Measurements from ENCODE around the gene SLC14A1. TPM values are rescaled to one million over a fixed set of nuclear protein-coding genes. Genes with fewer than 3 reads are reported as not detected.

SLC14A1 gene
- polyA plus RNA-seq, 1 donor from 2014 or later: not detected

DNA sequence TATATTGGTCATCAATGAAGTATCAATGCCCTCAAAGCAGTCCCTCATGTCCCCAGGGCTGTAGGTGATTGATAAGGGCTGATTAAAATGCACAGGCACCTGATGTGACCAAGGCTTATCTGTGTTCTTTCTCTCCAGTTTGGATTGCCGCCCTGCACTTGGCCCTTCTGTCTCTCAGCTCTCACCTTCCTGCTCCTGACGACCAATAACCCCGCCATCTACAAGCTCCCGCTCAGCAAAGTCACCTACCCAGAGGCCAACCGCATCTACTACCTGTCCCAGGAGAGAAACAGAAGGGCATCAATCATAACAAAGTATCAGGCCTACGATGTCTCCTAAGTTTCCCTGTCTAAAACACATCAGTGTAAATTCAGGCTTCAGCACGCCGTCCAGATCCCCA lies 41.8 kb upstream of the SLC14A1 start:
- TF ChIP-seq EP300 (conservative IDR thresholded peaks at IDR 0.05; ENCODE audit: poor library complexity, severe bottlenecking): no peak
- TF ChIP-seq EZH2 (IDR thresholded peaks at IDR 0.05; ENCODE audit: borderline replicate concordance, insufficient read depth, low read length, poor library complexity, severe bottlenecking): no peak
- no peak for TF ChIP-seq POLR2AphosphoS5 (IDR thresholded peaks at IDR 0.05)
- no peak for TF ChIP-seq RAD21 (conservative IDR thresholded peaks at IDR 0.05)
- TF ChIP-seq, protein P1, sequence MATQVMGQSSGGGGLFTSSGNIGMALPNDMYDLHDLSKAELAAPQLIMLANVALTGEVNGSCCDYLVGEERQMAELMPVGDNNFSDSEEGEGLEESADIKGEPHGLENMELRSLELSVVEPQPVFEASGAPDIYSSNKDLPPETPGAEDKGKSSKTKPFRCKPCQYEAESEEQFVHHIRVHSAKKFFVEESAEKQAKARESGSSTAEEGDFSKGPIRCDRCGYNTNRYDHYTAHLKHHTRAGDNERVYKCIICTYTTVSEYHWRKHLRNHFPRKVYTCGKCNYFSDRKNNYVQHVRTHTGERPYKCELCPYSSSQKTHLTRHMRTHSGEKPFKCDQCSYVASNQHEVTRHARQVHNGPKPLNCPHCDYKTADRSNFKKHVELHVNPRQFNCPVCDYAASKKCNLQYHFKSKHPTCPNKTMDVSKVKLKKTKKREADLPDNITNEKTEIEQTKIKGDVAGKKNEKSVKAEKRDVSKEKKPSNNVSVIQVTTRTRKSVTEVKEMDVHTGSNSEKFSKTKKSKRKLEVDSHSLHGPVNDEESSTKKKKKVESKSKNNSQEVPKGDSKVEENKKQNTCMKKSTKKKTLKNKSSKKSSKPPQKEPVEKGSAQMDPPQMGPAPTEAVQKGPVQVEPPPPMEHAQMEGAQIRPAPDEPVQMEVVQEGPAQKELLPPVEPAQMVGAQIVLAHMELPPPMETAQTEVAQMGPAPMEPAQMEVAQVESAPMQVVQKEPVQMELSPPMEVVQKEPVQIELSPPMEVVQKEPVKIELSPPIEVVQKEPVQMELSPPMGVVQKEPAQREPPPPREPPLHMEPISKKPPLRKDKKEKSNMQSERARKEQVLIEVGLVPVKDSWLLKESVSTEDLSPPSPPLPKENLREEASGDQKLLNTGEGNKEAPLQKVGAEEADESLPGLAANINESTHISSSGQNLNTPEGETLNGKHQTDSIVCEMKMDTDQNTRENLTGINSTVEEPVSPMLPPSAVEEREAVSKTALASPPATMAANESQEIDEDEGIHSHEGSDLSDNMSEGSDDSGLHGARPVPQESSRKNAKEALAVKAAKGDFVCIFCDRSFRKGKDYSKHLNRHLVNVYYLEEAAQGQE (IDR thresholded peaks at IDR 0.05; ENCODE audit: borderline replicate concordance): no peak
- TF ChIP-seq SMC3 (conservative IDR thresholded peaks at IDR 0.05; ENCODE audit: poor library complexity): no peak
- TF ChIP-seq, protein P2, sequence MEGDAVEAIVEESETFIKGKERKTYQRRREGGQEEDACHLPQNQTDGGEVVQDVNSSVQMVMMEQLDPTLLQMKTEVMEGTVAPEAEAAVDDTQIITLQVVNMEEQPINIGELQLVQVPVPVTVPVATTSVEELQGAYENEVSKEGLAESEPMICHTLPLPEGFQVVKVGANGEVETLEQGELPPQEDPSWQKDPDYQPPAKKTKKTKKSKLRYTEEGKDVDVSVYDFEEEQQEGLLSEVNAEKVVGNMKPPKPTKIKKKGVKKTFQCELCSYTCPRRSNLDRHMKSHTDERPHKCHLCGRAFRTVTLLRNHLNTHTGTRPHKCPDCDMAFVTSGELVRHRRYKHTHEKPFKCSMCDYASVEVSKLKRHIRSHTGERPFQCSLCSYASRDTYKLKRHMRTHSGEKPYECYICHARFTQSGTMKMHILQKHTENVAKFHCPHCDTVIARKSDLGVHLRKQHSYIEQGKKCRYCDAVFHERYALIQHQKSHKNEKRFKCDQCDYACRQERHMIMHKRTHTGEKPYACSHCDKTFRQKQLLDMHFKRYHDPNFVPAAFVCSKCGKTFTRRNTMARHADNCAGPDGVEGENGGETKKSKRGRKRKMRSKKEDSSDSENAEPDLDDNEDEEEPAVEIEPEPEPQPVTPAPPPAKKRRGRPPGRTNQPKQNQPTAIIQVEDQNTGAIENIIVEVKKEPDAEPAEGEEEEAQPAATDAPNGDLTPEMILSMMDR (IDR thresholded peaks at IDR 0.05; ENCODE audit: poor library complexity, severe bottlenecking): no peak
- TF ChIP-seq TAF1 (IDR thresholded peaks at IDR 0.05; ENCODE audit: low read depth): no peak
- TF ChIP-seq MXI1 (conservative IDR thresholded peaks at IDR 0.05; ENCODE audit: poor library complexity, severe bottlenecking): no peak
- no peak overlapping the region for H2AFZ ChIP-seq (ENCODE audit: low read depth, low read length)
- H3K9me3 ChIP-seq (ENCODE audit: low read length): no peaks in the 10 kb centered on the region
- no peaks in the 10 kb centered on the region for H3K27me3 ChIP-seq (ENCODE audit: insufficient read depth, low read depth, low read length)
- H3K79me2 ChIP-seq (replicated peaks; ENCODE audit: insufficient read depth, low read length): no peaks in the 10 kb centered on the region
- no peak overlapping the region for H3K9ac ChIP-seq (ENCODE audit: low read length)
- no peaks in the 10 kb centered on the region for H3K9me2 ChIP-seq (ENCODE audit: insufficient read depth, low read length)
- no peak overlapping the region for H3K4me3 ChIP-seq (ENCODE audit: low read length)
- H3K27ac ChIP-seq (ENCODE audit: low read length): no peak overlapping the region
- no peaks in the 10 kb centered on the region for H3K36me3 ChIP-seq (ENCODE audit: insufficient read depth, low read length)
- H3F3A ChIP-seq (ENCODE audit: insufficient read depth, low read length, poor library complexity, severe bottlenecking): no peaks in the 10 kb centered on the region
- H4K20me1 ChIP-seq (ENCODE audit: insufficient read depth): no peaks in the 10 kb centered on the region
- no peak overlapping the region for H3K4me2 ChIP-seq (ENCODE audit: low read length)

DNA sequence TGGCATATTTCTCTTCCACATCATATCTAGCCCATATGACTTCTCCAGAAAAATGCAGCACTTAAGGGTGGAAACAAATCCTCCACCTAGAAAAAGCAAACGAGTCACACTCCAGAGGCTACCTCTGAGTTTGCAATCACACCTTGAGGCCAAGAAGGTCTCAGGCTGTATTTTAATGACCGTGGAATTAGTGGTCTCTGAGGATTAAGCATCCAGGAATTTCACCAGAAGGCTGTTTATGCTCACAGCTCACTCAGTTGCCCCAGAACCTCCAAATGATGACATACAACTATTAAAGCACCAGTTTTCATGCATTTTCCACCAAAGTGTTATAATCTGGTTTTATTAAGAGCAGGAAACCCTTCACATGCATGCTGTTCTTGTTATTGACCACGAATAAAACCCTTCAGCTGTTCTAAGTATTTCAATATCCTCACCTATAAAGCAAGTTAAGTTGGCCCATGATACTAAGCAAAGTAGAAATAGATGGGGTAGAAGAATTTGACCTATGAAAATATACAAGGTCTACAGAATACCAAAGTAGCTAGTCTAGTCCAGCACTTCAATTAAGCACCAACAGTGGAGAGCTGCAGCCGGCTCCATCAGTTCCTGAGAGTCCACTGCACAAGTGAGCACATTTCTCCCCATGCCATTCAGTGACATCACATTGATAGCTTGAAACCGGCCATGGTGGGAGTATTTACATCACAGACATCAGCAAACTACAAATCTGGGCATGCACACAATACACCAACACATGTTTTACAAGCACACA lies 39.5 kb upstream of the SLC14A1 start:
- TF ChIP-seq TAF1 (IDR thresholded peaks at IDR 0.05; ENCODE audit: low read depth) (no peak), SMC3 (conservative IDR thresholded peaks at IDR 0.05; ENCODE audit: poor library complexity) (no peak), POLR2AphosphoS5 (IDR thresholded peaks at IDR 0.05) (no peak), EP300 (conservative IDR thresholded peaks at IDR 0.05; ENCODE audit: poor library complexity, severe bottlenecking) (no peak), MXI1 (conservative IDR thresholded peaks at IDR 0.05; ENCODE audit: poor library complexity, severe bottlenecking) (no peak), EZH2 (IDR thresholded peaks at IDR 0.05; ENCODE audit: borderline replicate concordance, insufficient read depth, low read length, poor library complexity, severe bottlenecking) (no peak), RAD21 (conservative IDR thresholded peaks at IDR 0.05) (no peak)
- TF ChIP-seq, protein P1 (IDR thresholded peaks at IDR 0.05; ENCODE audit: borderline replicate concordance): no peak
- TF ChIP-seq, protein P2 (IDR thresholded peaks at IDR 0.05; ENCODE audit: poor library complexity, severe bottlenecking): no peak

More for the DNA sequence above, 39.5 kb upstream of the SLC14A1 start:
- H3K27me3 ChIP-seq (ENCODE audit: insufficient read depth, low read depth, low read length): no peaks in the 10 kb centered on the region
- no peak overlapping the region for H3K27ac ChIP-seq (ENCODE audit: low read length)
- H3K9ac ChIP-seq (ENCODE audit: low read length): no peak overlapping the region
- no peaks in the 10 kb centered on the region for H3K9me2 ChIP-seq (ENCODE audit: insufficient read depth, low read length)
- no peaks in the 10 kb centered on the region for H4K20me1 ChIP-seq (ENCODE audit: insufficient read depth)
- H3K36me3 ChIP-seq (ENCODE audit: insufficient read depth, low read length): no peaks in the 10 kb centered on the region
- no peak overlapping the region for H3K4me3 ChIP-seq (ENCODE audit: low read length)
- H2AFZ ChIP-seq (ENCODE audit: low read depth, low read length): no peak overlapping the region
- no peak overlapping the region for H3K4me2 ChIP-seq (ENCODE audit: low read length)
- H3K79me2 ChIP-seq (replicated peaks; ENCODE audit: insufficient read depth, low read length): no peaks in the 10 kb centered on the region
- H3F3A ChIP-seq (ENCODE audit: insufficient read depth, low read length, poor library complexity, severe bottlenecking): no peaks in the 10 kb centered on the region
- no peaks in the 10 kb centered on the region for H3K9me3 ChIP-seq (ENCODE audit: low read length)

Measured in neural cell (in vitro differentiated cells).